HepG2 (cell line): ENCODE data around the gene BAZ1A. TPM values are rescaled to one million over a fixed set of nuclear protein-coding genes. Genes with fewer than 3 reads are reported as not detected.

ENCODE experiments used
- HNF4A ChIP-seq: sonication (generic); formaldehyde crosslinking; IDR thresholded peaks from 2 replicates; pipeline ENCODE4 v1.4.0; 2020; ENCODE audit warnings: missing genetic modification reagents
- KDM5B ChIP-seq: sonication (generic); formaldehyde crosslinking; IDR thresholded peaks from 2 replicates; pipeline ENCODE4 v1.4.0; 2020; ENCODE audit warnings: missing genetic modification reagents, mild to moderate bottlenecking, borderline replicate concordance
- KLF9 ChIP-seq: IDR thresholded peaks from 2 replicates; pipeline ENCODE4 v1.6.1; 2016; ENCODE audit warnings: low read depth
- NFYB ChIP-seq: sonication (generic); formaldehyde crosslinking; IDR thresholded peaks from 2 replicates; pipeline ENCODE4 v1.4.0; 2020; ENCODE audit warnings: missing genetic modification reagents
- POLR2AphosphoS2 ChIP-seq: IDR thresholded peaks from 2 replicates; pipeline ENCODE4 v1.6.1; 2011; ENCODE audit warnings: low read depth, low read length, improper control_type of control experiment
- SMAD1 ChIP-seq: sonication (generic); formaldehyde crosslinking; IDR thresholded peaks from 2 replicates; pipeline ENCODE4 v1.4.0; 2020; ENCODE audit warnings: missing genetic modification reagents, low read depth, mild to moderate bottlenecking, borderline replicate concordance
- SRSF4 ChIP-seq: fragments of 200-400 bp; formaldehyde crosslinking; IDR thresholded peaks from one replicate; pipeline ENCODE4 v1.6.1; 2018; ENCODE audit warnings: mild to moderate bottlenecking, low read depth, low read length, moderate library complexity; ENCODE audit not compliant: poor library complexity, severe bottlenecking
- TCF7L2 ChIP-seq: IDR thresholded peaks from 2 replicates; pipeline ENCODE4 v1.6.1; 2011; ENCODE audit warnings: mild to moderate bottlenecking, low read depth, low read length, moderate library complexity
- ZFP82 ChIP-seq: sonication (generic); formaldehyde crosslinking; IDR thresholded peaks from 2 replicates; pipeline ENCODE4 v1.5.1; 2020; ENCODE audit warnings: mild to moderate bottlenecking, missing genetic modification reagents, borderline replicate concordance
- ZNF253 ChIP-seq: sonication (generic); formaldehyde crosslinking; IDR thresholded peaks from 2 replicates; pipeline ENCODE4 v1.8.0; 2022; ENCODE audit warnings: mild to moderate bottlenecking, missing genetic modification reagents, borderline replicate concordance
- ZNF296 ChIP-seq: sonication (generic); formaldehyde crosslinking; conservative IDR thresholded peaks from 2 replicates; pipeline ENCODE4 v1.5.0; 2020; ENCODE audit warnings: mild to moderate bottlenecking, missing genetic modification reagents
- ZNF431 ChIP-seq: sonication (generic); formaldehyde crosslinking; IDR thresholded peaks from 2 replicates; pipeline ENCODE4 v1.9.0; 2022; ENCODE audit warnings: missing genetic modification reagents, low read depth, mild to moderate bottlenecking, borderline replicate concordance
- ZNF552 ChIP-seq: sonication (generic); formaldehyde crosslinking; IDR thresholded peaks from 2 replicates; pipeline ENCODE4 v1.9.0; 2022; ENCODE audit warnings: missing genetic modification reagents, mild to moderate bottlenecking, borderline replicate concordance
- ZNF780A ChIP-seq: sonication (generic); formaldehyde crosslinking; IDR thresholded peaks from 2 replicates; pipeline ENCODE4 v1.8.0; 2022; ENCODE audit warnings: mild to moderate bottlenecking, missing genetic modification reagents, moderate library complexity
- ZNF792 ChIP-seq: IDR thresholded peaks from 2 replicates; pipeline ENCODE4 v1.6.1; 2016
- ZNF878 ChIP-seq: sonication (generic); formaldehyde crosslinking; IDR thresholded peaks from 2 replicates; pipeline ENCODE4 v1.8.1; 2023; ENCODE audit warnings: mild to moderate bottlenecking, missing genetic modification reagents, moderate library complexity
- polyA plus RNA-seq, 8 experiments: library from polyadenylated mRNA; depleted of rRNA in 3 of 8; stranded (reverse) in 7 of 8; unstranded in 1 of 8; fragments of >200 nt; fragmentation: Illumina TruSeq in 4 of 8; extraction: Trizol in 4 of 8; gene quantifications; 2 replicates each; pipeline versions ENCODE4 v1.2.1 to v1.2.3, GENCODE V29; 2011 to 2016; ENCODE audit warnings: low read depth in 4 of 8, missing spikeins in 1 of 8, mixed read lengths in 1 of 8; ENCODE audit not compliant: insufficient read depth in 1 of 8
- total RNA-seq, 5 experiments: library from RNA; depleted of rRNA; stranded (reverse); fragments of >200 nt; fragmentation: Illumina TruSeq; extraction: Trizol; gene quantifications; 2 replicates each; pipeline ENCODE4 v1.2.3, GENCODE V29; 2016; ENCODE audit warnings: low read depth in 1 of 5
- TF ChIP-seq, protein P1 (sequence below): sonication (generic); formaldehyde crosslinking; IDR thresholded peaks from 2 replicates; pipeline ENCODE4 v1.4.0; 2020; ENCODE audit warnings: low read depth, mild to moderate bottlenecking, missing genetic modification reagents
- TF ChIP-seq, protein P2 (sequence below): sonication (generic); formaldehyde crosslinking; IDR thresholded peaks from 2 replicates; pipeline ENCODE4 v1.4.0; 2020; ENCODE audit warnings: missing genetic modification reagents
- TF ChIP-seq, protein P3 (sequence below), 2 experiments: sonication (generic) in 1 of 2; formaldehyde crosslinking in 1 of 2; IDR thresholded peaks; 2 replicates each; pipeline versions ENCODE4 v1.4.0 to v1.6.1; 2016 to 2020; ENCODE audit warnings: borderline replicate concordance in 1 of 2, low read depth in 1 of 2, mild to moderate bottlenecking in 1 of 2, missing genetic modification reagents in 1 of 2

The BAZ1A gene
- total and polyA plus RNA-seq, 2 of the 13 experiments (the other 11 are each of a cell fraction or from before 2014, with no cell fraction given) = 20.9 to 56.8 TPM

DNA sequence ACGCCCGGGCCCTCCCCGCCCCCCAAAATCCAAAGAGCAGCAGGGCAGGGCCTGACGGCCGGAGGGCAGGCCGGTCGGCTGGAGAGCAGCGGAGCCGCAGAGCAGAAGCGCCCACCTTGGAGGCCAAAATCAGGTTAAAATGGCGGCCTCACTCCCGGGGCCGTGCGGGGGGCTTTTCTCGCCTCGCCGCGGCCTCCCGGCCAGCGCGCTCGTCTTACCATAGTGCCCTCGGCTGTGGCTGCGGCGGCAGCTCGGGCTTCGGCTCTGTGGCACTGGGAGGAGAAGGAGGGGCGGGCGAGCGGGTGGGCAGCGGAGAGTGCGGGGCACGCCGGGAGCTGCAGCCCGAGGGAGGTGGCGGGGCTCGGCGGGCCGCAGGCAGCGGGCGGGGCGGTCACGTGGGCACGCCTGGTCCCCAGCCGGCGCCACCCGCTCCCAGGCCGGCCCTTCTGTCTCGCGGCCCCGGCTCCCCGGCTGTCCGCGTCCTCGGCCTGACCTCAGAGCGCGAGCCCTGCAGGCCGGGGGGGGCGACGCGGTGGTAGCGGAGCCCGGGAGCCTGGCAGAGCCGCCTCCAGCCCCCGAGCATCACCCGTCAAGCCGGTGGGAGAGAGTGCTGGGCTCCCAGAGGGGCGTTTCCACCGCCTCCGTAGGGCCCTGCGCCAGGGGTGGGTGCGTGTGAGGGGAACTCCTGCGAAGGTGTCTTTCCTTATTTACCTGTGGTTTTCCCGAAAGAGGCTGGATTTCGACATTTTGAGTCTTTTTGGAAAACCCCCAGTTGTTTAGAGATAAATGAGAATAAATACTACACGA, 160.6 kb downstream of the BAZ1A start, which contains the start of gene CFL2 (continued):
- TF ChIP-seq, protein P1, sequence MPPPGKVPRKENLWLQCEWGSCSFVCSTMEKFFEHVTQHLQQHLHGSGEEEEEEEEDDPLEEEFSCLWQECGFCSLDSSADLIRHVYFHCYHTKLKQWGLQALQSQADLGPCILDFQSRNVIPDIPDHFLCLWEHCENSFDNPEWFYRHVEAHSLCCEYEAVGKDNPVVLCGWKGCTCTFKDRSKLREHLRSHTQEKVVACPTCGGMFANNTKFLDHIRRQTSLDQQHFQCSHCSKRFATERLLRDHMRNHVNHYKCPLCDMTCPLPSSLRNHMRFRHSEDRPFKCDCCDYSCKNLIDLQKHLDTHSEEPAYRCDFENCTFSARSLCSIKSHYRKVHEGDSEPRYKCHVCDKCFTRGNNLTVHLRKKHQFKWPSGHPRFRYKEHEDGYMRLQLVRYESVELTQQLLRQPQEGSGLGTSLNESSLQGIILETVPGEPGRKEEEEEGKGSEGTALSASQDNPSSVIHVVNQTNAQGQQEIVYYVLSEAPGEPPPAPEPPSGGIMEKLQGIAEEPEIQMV (CRISPR knock-in tag) = peak; percentile 84; the same call in 1 of the 2 replicates
- TF ChIP-seq SRSF4 (peak; percentile 57), ZNF878 (CRISPR knock-in tag) (no peak), SMAD1 (peak; percentile 95; the same call in 1 of the 2 replicates), ZNF431 (CRISPR knock-in tag) (peak; percentile 88), ZNF296 (CRISPR knock-in tag) (no peak), KDM5B (peak; percentile 98), POLR2AphosphoS2 (no peak), ZFP82 (CRISPR knock-in tag) (peak; percentile 99), TCF7L2 (no peak), HNF4A (CRISPR knock-in tag) (peak; percentile 49), NFYB (CRISPR knock-in tag) (0 out of 2 replicates have a peak, but pooled peaks have one; percentile 16), ZNF792 (CRISPR knock-in tag) (peak; percentile 80), KLF9 (CRISPR knock-in tag) (no peak), ZNF552 (CRISPR knock-in tag) (0 out of 2 replicates have a peak, but pooled peaks have one; percentile 48), ZNF780A (CRISPR knock-in tag) (no peak), ZNF253 (CRISPR knock-in tag) (peak; percentile 79)
- TF ChIP-seq, protein P2, sequence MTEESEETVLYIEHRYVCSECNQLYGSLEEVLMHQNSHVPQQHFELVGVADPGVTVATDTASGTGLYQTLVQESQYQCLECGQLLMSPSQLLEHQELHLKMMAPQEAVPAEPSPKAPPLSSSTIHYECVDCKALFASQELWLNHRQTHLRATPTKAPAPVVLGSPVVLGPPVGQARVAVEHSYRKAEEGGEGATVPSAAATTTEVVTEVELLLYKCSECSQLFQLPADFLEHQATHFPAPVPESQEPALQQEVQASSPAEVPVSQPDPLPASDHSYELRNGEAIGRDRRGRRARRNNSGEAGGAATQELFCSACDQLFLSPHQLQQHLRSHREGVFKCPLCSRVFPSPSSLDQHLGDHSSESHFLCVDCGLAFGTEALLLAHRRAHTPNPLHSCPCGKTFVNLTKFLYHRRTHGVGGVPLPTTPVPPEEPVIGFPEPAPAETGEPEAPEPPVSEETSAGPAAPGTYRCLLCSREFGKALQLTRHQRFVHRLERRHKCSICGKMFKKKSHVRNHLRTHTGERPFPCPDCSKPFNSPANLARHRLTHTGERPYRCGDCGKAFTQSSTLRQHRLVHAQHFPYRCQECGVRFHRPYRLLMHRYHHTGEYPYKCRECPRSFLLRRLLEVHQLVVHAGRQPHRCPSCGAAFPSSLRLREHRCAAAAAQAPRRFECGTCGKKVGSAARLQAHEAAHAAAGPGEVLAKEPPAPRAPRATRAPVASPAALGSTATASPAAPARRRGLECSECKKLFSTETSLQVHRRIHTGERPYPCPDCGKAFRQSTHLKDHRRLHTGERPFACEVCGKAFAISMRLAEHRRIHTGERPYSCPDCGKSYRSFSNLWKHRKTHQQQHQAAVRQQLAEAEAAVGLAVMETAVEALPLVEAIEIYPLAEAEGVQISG (CRISPR knock-in tag) = peak; percentile 92
- TF ChIP-seq, protein P3, sequence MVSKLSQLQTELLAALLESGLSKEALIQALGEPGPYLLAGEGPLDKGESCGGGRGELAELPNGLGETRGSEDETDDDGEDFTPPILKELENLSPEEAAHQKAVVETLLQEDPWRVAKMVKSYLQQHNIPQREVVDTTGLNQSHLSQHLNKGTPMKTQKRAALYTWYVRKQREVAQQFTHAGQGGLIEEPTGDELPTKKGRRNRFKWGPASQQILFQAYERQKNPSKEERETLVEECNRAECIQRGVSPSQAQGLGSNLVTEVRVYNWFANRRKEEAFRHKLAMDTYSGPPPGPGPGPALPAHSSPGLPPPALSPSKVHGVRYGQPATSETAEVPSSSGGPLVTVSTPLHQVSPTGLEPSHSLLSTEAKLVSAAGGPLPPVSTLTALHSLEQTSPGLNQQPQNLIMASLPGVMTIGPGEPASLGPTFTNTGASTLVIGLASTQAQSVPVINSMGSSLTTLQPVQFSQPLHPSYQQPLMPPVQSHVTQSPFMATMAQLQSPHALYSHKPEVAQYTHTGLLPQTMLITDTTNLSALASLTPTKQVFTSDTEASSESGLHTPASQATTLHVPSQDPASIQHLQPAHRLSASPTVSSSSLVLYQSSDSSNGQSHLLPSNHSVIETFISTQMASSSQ (IDR thresholded peaks at IDR 0.05; ENCODE audit: low read depth) = no peak
- TF ChIP-seq, protein P3 (CRISPR knock-in tag; IDR thresholded peaks at IDR 0.05; ENCODE audit: borderline replicate concordance) = peak; percentile 62
